ENCODE measurements around the gene BHLHE40.

GRCh38 chr3:5023777-5024346 is 44.6 kb downstream of the BHLHE40 start:
- TF ChIP-seq POLR2AphosphoS5 (IDR thresholded peaks at IDR 0.05; ENCODE audit: low read depth, low read length) (no peak), ATF2 (IDR thresholded peaks at IDR 0.05; ENCODE audit: low read length) (no peak), EGR1 (IDR thresholded peaks at IDR 0.05; ENCODE audit: borderline replicate concordance, low read depth, low read length) (no peak), TAF1 (IDR thresholded peaks at IDR 0.05; ENCODE audit: low read depth, low read length) (no peak), ATF3 (IDR thresholded peaks at IDR 0.05; ENCODE audit: insufficient read depth, low read depth, low read length) (no peak), NRF1 (IDR thresholded peaks at IDR 0.05; ENCODE audit: low read depth, low read length) (no peak), HDAC6 (IDR thresholded peaks at IDR 0.05; ENCODE audit: low read depth, low read length) (no peak), POLR2A (IDR thresholded peaks at IDR 0.05; ENCODE audit: control extremely low read depth in 1 of 2, low read depth in 2 of 2, low read length in 2 of 2) (no peak)
- TF ChIP-seq, protein P1, sequence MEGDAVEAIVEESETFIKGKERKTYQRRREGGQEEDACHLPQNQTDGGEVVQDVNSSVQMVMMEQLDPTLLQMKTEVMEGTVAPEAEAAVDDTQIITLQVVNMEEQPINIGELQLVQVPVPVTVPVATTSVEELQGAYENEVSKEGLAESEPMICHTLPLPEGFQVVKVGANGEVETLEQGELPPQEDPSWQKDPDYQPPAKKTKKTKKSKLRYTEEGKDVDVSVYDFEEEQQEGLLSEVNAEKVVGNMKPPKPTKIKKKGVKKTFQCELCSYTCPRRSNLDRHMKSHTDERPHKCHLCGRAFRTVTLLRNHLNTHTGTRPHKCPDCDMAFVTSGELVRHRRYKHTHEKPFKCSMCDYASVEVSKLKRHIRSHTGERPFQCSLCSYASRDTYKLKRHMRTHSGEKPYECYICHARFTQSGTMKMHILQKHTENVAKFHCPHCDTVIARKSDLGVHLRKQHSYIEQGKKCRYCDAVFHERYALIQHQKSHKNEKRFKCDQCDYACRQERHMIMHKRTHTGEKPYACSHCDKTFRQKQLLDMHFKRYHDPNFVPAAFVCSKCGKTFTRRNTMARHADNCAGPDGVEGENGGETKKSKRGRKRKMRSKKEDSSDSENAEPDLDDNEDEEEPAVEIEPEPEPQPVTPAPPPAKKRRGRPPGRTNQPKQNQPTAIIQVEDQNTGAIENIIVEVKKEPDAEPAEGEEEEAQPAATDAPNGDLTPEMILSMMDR (IDR thresholded peaks at IDR 0.05; ENCODE audit: control extremely low read depth in 1 of 3, insufficient read depth in 1 of 3, low read depth in 1 of 3, low read length in 3 of 3): no peak
- TF ChIP-seq, protein P2, sequence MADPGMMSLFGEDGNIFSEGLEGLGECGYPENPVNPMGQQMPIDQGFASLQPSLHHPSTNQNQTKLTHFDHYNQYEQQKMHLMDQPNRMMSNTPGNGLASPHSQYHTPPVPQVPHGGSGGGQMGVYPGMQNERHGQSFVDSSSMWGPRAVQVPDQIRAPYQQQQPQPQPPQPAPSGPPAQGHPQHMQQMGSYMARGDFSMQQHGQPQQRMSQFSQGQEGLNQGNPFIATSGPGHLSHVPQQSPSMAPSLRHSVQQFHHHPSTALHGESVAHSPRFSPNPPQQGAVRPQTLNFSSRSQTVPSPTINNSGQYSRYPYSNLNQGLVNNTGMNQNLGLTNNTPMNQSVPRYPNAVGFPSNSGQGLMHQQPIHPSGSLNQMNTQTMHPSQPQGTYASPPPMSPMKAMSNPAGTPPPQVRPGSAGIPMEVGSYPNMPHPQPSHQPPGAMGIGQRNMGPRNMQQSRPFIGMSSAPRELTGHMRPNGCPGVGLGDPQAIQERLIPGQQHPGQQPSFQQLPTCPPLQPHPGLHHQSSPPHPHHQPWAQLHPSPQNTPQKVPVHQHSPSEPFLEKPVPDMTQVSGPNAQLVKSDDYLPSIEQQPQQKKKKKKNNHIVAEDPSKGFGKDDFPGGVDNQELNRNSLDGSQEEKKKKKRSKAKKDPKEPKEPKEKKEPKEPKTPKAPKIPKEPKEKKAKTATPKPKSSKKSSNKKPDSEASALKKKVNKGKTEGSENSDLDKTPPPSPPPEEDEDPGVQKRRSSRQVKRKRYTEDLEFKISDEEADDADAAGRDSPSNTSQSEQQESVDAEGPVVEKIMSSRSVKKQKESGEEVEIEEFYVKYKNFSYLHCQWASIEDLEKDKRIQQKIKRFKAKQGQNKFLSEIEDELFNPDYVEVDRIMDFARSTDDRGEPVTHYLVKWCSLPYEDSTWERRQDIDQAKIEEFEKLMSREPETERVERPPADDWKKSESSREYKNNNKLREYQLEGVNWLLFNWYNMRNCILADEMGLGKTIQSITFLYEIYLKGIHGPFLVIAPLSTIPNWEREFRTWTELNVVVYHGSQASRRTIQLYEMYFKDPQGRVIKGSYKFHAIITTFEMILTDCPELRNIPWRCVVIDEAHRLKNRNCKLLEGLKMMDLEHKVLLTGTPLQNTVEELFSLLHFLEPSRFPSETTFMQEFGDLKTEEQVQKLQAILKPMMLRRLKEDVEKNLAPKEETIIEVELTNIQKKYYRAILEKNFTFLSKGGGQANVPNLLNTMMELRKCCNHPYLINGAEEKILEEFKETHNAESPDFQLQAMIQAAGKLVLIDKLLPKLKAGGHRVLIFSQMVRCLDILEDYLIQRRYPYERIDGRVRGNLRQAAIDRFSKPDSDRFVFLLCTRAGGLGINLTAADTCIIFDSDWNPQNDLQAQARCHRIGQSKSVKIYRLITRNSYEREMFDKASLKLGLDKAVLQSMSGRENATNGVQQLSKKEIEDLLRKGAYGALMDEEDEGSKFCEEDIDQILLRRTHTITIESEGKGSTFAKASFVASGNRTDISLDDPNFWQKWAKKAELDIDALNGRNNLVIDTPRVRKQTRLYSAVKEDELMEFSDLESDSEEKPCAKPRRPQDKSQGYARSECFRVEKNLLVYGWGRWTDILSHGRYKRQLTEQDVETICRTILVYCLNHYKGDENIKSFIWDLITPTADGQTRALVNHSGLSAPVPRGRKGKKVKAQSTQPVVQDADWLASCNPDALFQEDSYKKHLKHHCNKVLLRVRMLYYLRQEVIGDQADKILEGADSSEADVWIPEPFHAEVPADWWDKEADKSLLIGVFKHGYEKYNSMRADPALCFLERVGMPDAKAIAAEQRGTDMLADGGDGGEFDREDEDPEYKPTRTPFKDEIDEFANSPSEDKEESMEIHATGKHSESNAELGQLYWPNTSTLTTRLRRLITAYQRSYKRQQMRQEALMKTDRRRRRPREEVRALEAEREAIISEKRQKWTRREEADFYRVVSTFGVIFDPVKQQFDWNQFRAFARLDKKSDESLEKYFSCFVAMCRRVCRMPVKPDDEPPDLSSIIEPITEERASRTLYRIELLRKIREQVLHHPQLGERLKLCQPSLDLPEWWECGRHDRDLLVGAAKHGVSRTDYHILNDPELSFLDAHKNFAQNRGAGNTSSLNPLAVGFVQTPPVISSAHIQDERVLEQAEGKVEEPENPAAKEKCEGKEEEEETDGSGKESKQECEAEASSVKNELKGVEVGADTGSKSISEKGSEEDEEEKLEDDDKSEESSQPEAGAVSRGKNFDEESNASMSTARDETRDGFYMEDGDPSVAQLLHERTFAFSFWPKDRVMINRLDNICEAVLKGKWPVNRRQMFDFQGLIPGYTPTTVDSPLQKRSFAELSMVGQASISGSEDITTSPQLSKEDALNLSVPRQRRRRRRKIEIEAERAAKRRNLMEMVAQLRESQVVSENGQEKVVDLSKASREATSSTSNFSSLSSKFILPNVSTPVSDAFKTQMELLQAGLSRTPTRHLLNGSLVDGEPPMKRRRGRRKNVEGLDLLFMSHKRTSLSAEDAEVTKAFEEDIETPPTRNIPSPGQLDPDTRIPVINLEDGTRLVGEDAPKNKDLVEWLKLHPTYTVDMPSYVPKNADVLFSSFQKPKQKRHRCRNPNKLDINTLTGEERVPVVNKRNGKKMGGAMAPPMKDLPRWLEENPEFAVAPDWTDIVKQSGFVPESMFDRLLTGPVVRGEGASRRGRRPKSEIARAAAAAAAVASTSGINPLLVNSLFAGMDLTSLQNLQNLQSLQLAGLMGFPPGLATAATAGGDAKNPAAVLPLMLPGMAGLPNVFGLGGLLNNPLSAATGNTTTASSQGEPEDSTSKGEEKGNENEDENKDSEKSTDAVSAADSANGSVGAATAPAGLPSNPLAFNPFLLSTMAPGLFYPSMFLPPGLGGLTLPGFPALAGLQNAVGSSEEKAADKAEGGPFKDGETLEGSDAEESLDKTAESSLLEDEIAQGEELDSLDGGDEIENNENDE (IDR thresholded peaks at IDR 0.05; ENCODE audit: insufficient replicate concordance, low read length): no peak
